ENCODE data around the gene KRTAP12-4. TPM values are rescaled to one million over a fixed set of nuclear protein-coding genes. Genes with fewer than 3 reads are reported as not detected.
"Not testable (repeated sequence)": the region's sequence is repeated elsewhere in the genome, so short reads cannot be mapped to it uniquely, and the experiment has no call there.

KRTAP12-4 gene
- total RNA-seq, 4 donors from 2014 or later, result not detected

DNA sequence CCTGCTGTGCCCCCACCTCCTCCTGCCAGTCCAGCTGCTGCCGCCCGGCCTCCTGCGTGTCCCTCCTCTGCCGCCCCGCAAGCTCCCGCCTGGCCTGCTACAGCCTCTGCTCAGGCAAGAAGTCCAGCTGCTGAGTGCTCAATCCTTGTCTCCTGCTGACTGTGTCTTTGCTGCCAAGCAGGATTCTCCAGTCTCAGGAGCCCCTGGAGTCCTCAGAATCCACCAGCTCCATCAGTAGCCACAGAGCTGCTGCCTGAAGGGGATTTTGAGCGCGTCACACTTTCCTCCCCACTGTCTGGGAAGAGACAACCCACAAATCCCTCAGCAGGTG, 7.3 kb downstream of the KRTAP12-4 start:
- Histone ChIP-seq H3K27me3 (peaks cover 0 to 55% (median 0%) of the 10 kb centered on the region in 4 donors), H3K36me3 (no peaks in the 10 kb centered on the region), H3K9me3 (peaks cover 0 to 21% (median 9%) of the 10 kb centered on the region in 4 donors), H3K4me3 (no peak overlapping the region), H3K27ac (replicated peaks in 1 of 4) (no peak overlapping the region), H3K4me1 (no peaks in the 10 kb centered on the region)
- WGBS, result 48% methylated on average over 5 of the region's 8 CpGs
- TF ChIP-seq POLR2AphosphoS5 (IDR thresholded peaks at IDR 0.05) (no peak), POLR2A (IDR thresholded peaks at IDR 0.05; ENCODE audit: low read depth) (no peak), EP300 (IDR thresholded peaks at IDR 0.05) (no peak)
- TF ChIP-seq, protein P1, sequence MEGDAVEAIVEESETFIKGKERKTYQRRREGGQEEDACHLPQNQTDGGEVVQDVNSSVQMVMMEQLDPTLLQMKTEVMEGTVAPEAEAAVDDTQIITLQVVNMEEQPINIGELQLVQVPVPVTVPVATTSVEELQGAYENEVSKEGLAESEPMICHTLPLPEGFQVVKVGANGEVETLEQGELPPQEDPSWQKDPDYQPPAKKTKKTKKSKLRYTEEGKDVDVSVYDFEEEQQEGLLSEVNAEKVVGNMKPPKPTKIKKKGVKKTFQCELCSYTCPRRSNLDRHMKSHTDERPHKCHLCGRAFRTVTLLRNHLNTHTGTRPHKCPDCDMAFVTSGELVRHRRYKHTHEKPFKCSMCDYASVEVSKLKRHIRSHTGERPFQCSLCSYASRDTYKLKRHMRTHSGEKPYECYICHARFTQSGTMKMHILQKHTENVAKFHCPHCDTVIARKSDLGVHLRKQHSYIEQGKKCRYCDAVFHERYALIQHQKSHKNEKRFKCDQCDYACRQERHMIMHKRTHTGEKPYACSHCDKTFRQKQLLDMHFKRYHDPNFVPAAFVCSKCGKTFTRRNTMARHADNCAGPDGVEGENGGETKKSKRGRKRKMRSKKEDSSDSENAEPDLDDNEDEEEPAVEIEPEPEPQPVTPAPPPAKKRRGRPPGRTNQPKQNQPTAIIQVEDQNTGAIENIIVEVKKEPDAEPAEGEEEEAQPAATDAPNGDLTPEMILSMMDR (IDR thresholded peaks at IDR 0.05), result no peak
- DNase-seq (ENCODE audit: extremely low spot score), result peak; percentile 68
- intact Hi-C loops (cut with DNase I), result no loop called here

DNA sequence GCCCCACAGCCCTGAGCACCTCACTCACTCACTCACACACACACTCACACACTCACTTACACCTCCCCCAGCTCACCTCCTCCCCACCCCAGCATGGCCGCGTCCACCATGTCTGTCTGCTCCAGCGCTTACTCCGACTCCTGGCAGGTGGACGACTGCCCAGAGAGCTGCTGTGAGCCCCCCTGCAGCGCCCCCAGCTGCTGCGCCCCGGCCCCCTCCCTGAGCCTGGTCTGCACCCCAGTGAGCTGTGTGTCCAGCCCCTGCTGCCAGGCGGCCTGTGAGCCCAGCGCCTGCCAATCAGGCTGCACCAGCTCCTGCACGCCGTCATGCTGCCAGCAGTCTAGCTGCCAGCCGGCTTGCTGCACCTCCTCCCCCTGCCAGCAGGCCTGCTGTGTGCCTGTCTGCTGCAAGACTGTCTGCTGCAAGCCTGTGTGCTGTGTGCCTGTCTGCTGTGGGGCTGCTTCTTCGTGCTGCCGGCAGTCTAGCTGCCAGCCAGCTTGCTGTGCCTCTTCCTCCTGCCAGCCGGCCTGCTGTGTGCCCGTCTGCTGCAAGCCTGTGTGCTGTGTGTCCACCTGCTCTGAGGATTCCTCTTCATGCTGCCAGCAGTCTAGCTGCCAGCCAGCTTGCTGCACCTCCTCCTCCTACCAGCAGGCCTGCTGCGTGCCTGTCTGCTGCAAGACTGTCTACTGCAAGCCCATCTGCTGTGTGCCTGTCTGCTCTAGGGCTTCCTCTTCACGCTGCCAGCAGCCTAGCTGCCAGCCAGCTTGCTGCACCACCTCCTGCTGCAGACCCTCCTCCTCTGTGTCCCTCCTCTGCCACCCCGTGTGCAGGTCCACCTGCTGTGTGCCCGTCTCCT, 7.9 kb downstream of the KRTAP12-4 start, which contains the start of gene KRTAP10-11:
KRTAP10-11 (plus strand) TSS at position 49 of the 856 bp plus-strand sequence; CDS start at position 94, 45 bp downstream.
- WGBS, result 73% methylated on average over 10 of the region's 21 CpGs
- H3K4me1 ChIP-seq; intact Hi-C loops (cut with DNase I); H3K36me3 ChIP-seq; H3K4me3 ChIP-seq; H3K27ac ChIP-seq (replicated peaks in 1 of 4): not testable (repeated sequence)
- H3K9me3 ChIP-seq, result peaks cover 0 to 21% (median 9%) of the 10 kb centered on the region in 4 donors
- H3K27me3 ChIP-seq, result peaks cover 0 to 56% (median 0%) of the 10 kb centered on the region in 4 donors
- DNase-seq (ENCODE audit: extremely low spot score), result peak; percentile 24

DNA sequence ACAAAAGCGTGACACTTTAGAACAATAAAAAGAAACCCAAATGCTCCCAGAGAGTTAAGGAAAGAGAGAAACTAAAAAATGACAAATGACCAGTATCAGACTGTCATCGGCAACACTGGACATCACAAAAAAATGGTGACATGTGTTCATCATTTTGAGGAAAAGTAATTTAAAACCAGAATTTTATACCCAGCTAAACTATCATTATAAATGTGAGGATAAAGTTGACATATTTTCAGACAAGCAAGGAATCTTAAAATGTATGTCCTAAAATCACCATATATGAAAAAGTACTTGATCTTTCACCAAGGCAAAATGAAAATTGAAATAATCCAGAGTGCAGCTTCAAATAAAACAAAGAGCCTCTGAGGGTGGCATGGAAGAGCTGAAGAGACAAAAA, 9.6 kb downstream of the KRTAP12-4 start:
- TF ChIP-seq, protein P1 (IDR thresholded peaks at IDR 0.05), result no peak
- TF ChIP-seq POLR2AphosphoS5 (IDR thresholded peaks at IDR 0.05) (no peak), EP300 (IDR thresholded peaks at IDR 0.05) (no peak), POLR2A (IDR thresholded peaks at IDR 0.05; ENCODE audit: low read depth) (no peak)
- Histone ChIP-seq H3K4me3 (no peak overlapping the region), H3K4me1 (no peaks in the 10 kb centered on the region), H3K27me3 (peaks cover 0 to 57% (median 0%) of the 10 kb centered on the region in 4 donors), H3K27ac (replicated peaks in 1 of 4) (no peak overlapping the region), H3K9me3 (peaks cover 0 to 30% (median 9%) of the 10 kb centered on the region in 4 donors), H3K36me3 (no peaks in the 10 kb centered on the region)
- no peak for DNase-seq (ENCODE audit: extremely low spot score)
- WGBS, result 47% methylated on average over 2 of the region's 2 CpGs
- intact Hi-C loops (cut with DNase I), result no loop called here

DNA sequence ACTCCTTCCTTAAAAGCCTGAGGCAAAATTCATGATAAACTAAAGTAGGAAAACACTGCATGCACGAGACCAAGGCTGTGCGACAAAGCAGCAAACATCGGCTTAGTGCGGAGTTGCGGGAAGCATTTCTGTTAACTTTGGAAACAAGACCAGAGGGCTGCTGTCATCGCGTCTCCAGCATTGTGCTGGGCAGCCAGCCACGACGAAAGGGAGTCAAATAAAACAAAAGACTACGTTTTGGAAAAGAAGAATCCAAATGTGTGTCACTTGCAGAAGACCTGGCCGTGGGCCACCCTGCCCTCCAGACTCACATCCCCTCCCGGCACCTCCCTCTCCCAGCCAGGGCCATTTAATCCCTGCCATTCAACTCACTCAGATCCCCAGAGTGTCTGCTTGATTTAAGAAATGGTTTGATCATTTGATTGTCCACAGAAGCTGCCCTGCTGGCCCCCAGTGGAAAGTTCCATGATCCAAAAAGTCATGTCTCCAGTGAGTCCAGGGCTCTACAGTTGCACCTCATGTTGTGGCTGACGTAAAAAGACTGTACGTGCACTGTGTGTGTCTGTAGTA, 10.6 kb downstream of the KRTAP12-4 start:
- TF ChIP-seq, protein P1 (IDR thresholded peaks at IDR 0.05), result no peak
- no peak for TF ChIP-seq POLR2AphosphoS5 (IDR thresholded peaks at IDR 0.05)
- no peak for TF ChIP-seq POLR2A (IDR thresholded peaks at IDR 0.05; ENCODE audit: low read depth)
- TF ChIP-seq EP300 (IDR thresholded peaks at IDR 0.05), result no peak
- Histone ChIP-seq H3K9me3 (peaks cover 0 to 30% (median 9%) of the 10 kb centered on the region in 4 donors), H3K27ac (replicated peaks in 1 of 4) (no peak overlapping the region), H3K4me3 (no peak overlapping the region), H3K36me3 (no peaks in the 10 kb centered on the region), H3K4me1 (no peaks in the 10 kb centered on the region), H3K27me3 (peaks cover 0 to 57% (median 2%) of the 10 kb centered on the region in 4 donors)
- peak; percentile 77 for DNase-seq (ENCODE audit: extremely low spot score)
- intact Hi-C loops (cut with DNase I), result no loop called here
- 54% methylated on average over 14 of the region's 14 CpGs for WGBS

DNA sequence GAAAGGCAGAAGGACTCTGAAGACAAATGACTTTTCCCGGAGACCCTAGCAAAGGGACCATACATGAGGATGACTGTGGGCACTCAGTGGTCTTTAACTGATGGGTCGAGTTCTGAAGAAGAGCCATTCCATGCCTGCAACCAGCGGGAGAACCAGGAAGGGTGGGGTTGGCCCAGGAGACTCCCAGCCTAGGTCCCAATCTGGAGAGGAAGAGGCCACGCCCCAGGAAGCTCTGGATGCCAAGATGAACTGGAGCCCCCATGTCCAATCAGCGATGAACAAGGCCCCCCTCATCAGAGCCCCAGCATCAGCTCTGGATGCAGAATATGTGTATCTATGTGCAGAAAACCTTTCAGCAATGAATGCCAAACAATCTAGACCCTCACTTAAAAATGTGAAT, 13.7 kb downstream of the KRTAP12-4 start:
- Histone ChIP-seq H3K27me3 (peaks cover 0 to 56% (median 2%) of the 10 kb centered on the region in 4 donors), H3K4me3 (no peak overlapping the region), H3K4me1 (no peaks in the 10 kb centered on the region), H3K27ac (replicated peaks in 1 of 4) (no peak overlapping the region), H3K36me3 (no peaks in the 10 kb centered on the region), H3K9me3 (peaks cover 0 to 30% (median 9%) of the 10 kb centered on the region in 4 donors)
- intact Hi-C loops (cut with DNase I), result no loop called here
- 78% methylated on average over 5 of the region's 5 CpGs for WGBS
- TF ChIP-seq EP300 (IDR thresholded peaks at IDR 0.05), result no peak
- TF ChIP-seq, protein P1 (IDR thresholded peaks at IDR 0.05), result no peak
- TF ChIP-seq POLR2AphosphoS5 (IDR thresholded peaks at IDR 0.05), result no peak
- TF ChIP-seq POLR2A (IDR thresholded peaks at IDR 0.05; ENCODE audit: low read depth), result no peak
- no peak for DNase-seq (ENCODE audit: extremely low spot score)
